HEK293 (cell line): ENCODE results near the gene ZIK1.

ENCODE experiments used
- CTCF ChIA-PET: fragments of 350-600 bp; formaldehyde crosslinking; extraction: SDS; loops from one replicate; lab custom pipeline; 2021; ENCODE audit warnings: antibody characterized with exemption; lab: Yijun Ruan, JAX
- POLR2A ChIA-PET: fragments of 300-600 bp; formaldehyde crosslinking; extraction: SDS; loops from one replicate; lab custom pipeline; 2020; ENCODE audit warnings: antibody characterized with exemption, inconsistent platforms; lab: Yijun Ruan, JAX
- H3K27ac ChIP-seq: fragments of 200-500 bp; sonication (Bioruptor generic); 2 replicates; pipeline ENCODE4 v1.5.1; 2014; ENCODE audit warnings: low read depth, low read length, control low read depth, inconsistent platforms; ENCODE audit errors: extremely low read depth
- H3K36me3 ChIP-seq, 2 experiments: fragments of 200-500 bp in 1 of 2; sonication (Bioruptor generic) in 1 of 2; 1 replicate in 1 of 2; 2 replicates in 1 of 2; pipeline ENCODE4 v1.5.1; 2014 to 2017; ENCODE audit warnings: inconsistent platforms in 2 of 2, low read length in 2 of 2; ENCODE audit not compliant: control insufficient read depth in 2 of 2, insufficient read depth in 1 of 2
- H3K4me1 ChIP-seq: fragments of 200-500 bp; sonication (Bioruptor generic); 2 replicates; pipeline ENCODE4 v1.5.1; 2014; ENCODE audit warnings: mild to moderate bottlenecking, low read length, inconsistent platforms; ENCODE audit not compliant: control insufficient read depth, insufficient read depth
- H3K4me3 ChIP-seq: 2 replicates; pipeline ENCODE4 v1.5.1; 2011; ENCODE audit warnings: low read depth, mild to moderate bottlenecking, control low read depth, low read length, moderate library complexity
- H3K9me3 ChIP-seq: fragments of 200-500 bp; sonication (Bioruptor generic); 2 replicates; pipeline ENCODE4 v1.5.1; 2014; ENCODE audit warnings: low read depth, low read length, inconsistent platforms; ENCODE audit not compliant: control insufficient read depth, insufficient read depth
- HOXA7 ChIP-seq: sonication (generic); formaldehyde crosslinking; IDR thresholded peaks from 2 replicates; pipeline ENCODE4 v1.8.1; 2022; ENCODE audit warnings: missing genetic modification reagents, borderline replicate concordance
- KLF10 ChIP-seq: fragments of 450-650 bp; IDR thresholded peaks from 2 replicates; pipeline ENCODE4 v1.5.1; 2018; ENCODE audit warnings: missing biosample characterization, mild to moderate bottlenecking, missing genetic modification characterization
- PBX3 ChIP-seq: sonication (generic); formaldehyde crosslinking; IDR thresholded peaks from 2 replicates; pipeline ENCODE4 v1.8.1; 2022; ENCODE audit warnings: mild to moderate bottlenecking, moderate library complexity, missing genetic modification reagents
- PRDM1 ChIP-seq: fragments of 450-650 bp; formaldehyde crosslinking; IDR thresholded peaks from 2 replicates; pipeline ENCODE4; 2016; ENCODE audit warnings: missing biosample characterization, missing genetic modification characterization
- SETDB1 ChIP-seq: IDR thresholded peaks from one replicate; pipeline ENCODE4 v1.6.1; 2017; ENCODE audit warnings: mild to moderate bottlenecking, low read length, moderate library complexity, mixed read lengths; ENCODE audit not compliant: insufficient read length
- ZNF132 ChIP-seq: fragments of 450-650 bp; formaldehyde crosslinking; IDR thresholded peaks from 2 replicates; pipeline ENCODE4 v1.5.1; 2017; ENCODE audit warnings: missing biosample characterization, missing genetic modification characterization, borderline replicate concordance
- ZNF19 ChIP-seq: fragments of 450-650 bp; formaldehyde crosslinking; IDR thresholded peaks from 2 replicates; pipeline ENCODE4; 2016; ENCODE audit warnings: missing biosample characterization, missing genetic modification characterization, low read depth
- ZNF239 ChIP-seq: fragments of 450-650 bp; formaldehyde crosslinking; IDR thresholded peaks from 2 replicates; pipeline ENCODE4 v1.5.1; 2016; ENCODE audit warnings: missing biosample characterization, missing genetic modification characterization
- ZNF274 ChIP-seq, 2 experiments: fragments of 200-500 bp in 1 of 2; fragments of 450-650 bp in 1 of 2; sonication (Bioruptor generic) in 1 of 2; formaldehyde crosslinking in 1 of 2; IDR thresholded peaks; 2 replicates each; pipeline versions ENCODE4 v1.5.1 to v1.6.1; 2014 to 2016; ENCODE audit warnings: borderline replicate concordance in 1 of 2, inconsistent platforms in 1 of 2, low read length in 1 of 2, missing biosample characterization in 1 of 2, missing genetic modification characterization in 1 of 2
- ZNF354C ChIP-seq: fragments of 450-650 bp; formaldehyde crosslinking; IDR thresholded peaks from 2 replicates; pipeline ENCODE4 v1.5.1; 2016; ENCODE audit warnings: missing biosample characterization, missing genetic modification characterization, low read depth, borderline replicate concordance
- ZNF513 ChIP-seq: fragments of 450-650 bp; IDR thresholded peaks from 2 replicates; pipeline ENCODE4 v1.5.1; 2018; ENCODE audit warnings: missing biosample characterization, missing genetic modification characterization
- ZNF529 ChIP-seq: fragments of 450-650 bp; formaldehyde crosslinking; IDR thresholded peaks from 2 replicates; pipeline ENCODE4 v1.5.1; 2017; ENCODE audit warnings: missing genetic modification characterization, missing biosample characterization; ENCODE audit not compliant: insufficient replicate concordance
- ZNF549 ChIP-seq: fragments of 450-650 bp; IDR thresholded peaks from 2 replicates; pipeline ENCODE4 v1.5.1; 2018; ENCODE audit warnings: missing biosample characterization, missing genetic modification characterization, mild to moderate bottlenecking, inconsistent platforms, moderate library complexity
- ZNF571 ChIP-seq: fragments of 450-650 bp; formaldehyde crosslinking; IDR thresholded peaks from 2 replicates; pipeline ENCODE4 v1.5.0; 2017; ENCODE audit warnings: missing biosample characterization, missing genetic modification characterization
- ZNF600 ChIP-seq: fragments of 450-650 bp; formaldehyde crosslinking; IDR thresholded peaks from 2 replicates; pipeline ENCODE4 v1.5.1; 2016; ENCODE audit warnings: missing biosample characterization, missing genetic modification characterization
- ZNF645 ChIP-seq: fragments of 450-650 bp; formaldehyde crosslinking; IDR thresholded peaks from 2 replicates; pipeline ENCODE4; 2016; ENCODE audit warnings: missing biosample characterization, missing genetic modification characterization

Gene ZIK1

GRCh38 chr19:57583521-57584416 is at the start of gene ZIK1 (continued):
- TF ChIP-seq ZNF600 (tag by site-specific recombination) = no peak

GRCh38 chr19:57537953-57538547 is 45.9 kb upstream of the ZIK1 start:
- no peak for TF ChIP-seq HOXA7 (CRISPR knock-in tag)
- no peak for TF ChIP-seq ZNF549 (tag by site-specific recombination)
- TF ChIP-seq ZNF239 (tag by site-specific recombination) = 0 out of 2 replicates have a peak, but pooled peaks have one; percentile 27
- TF ChIP-seq ZNF19 = no peak
- no peak for TF ChIP-seq PRDM1 (tag by site-specific recombination)
- TF ChIP-seq ZNF354C (tag by site-specific recombination) = no peak
- TF ChIP-seq ZNF645 (tag by site-specific recombination) = no peak
- no peak for TF ChIP-seq ZNF132 (tag by site-specific recombination)
- no peak for TF ChIP-seq ZNF529 (tag by site-specific recombination)
- no peak for TF ChIP-seq ZNF513
- no peak for TF ChIP-seq KLF10
- TF ChIP-seq SETDB1 = peak; percentile 96
- no peak for TF ChIP-seq ZNF274 (IDR thresholded peaks at IDR 0.05; ENCODE audit: low read length)
- TF ChIP-seq ZNF274 (tag by site-specific recombination; IDR thresholded peaks at IDR 0.05; ENCODE audit: borderline replicate concordance) = peak; percentile 79; the same call in 1 of the 2 replicates
- TF ChIP-seq PBX3 = no peak
- TF ChIP-seq, all 188 proteins: peak for 3
- ChIA-PET POLR2A (no interaction called here), CTCF (no interaction called here)
- H3K27ac ChIP-seq = no peak overlapping the region
- H3K36me3 ChIP-seq = peaks cover 48 to 96% of the 10 kb centered on the region in 2 experiments
- H3K4me3 ChIP-seq = no peak overlapping the region
- no peaks in the 10 kb centered on the region for H3K4me1 ChIP-seq
- peaks cover 21% of the 10 kb centered on the region for H3K9me3 ChIP-seq

- no peak overlapping the region for H3K27ac ChIP-seq
- TF ChIP-seq ZNF571 (no peak), ZNF274 (IDR thresholded peaks at IDR 0.05; ENCODE audit: low read length) (peak; percentile 59; the same call in 1 of the 2 replicates), ZNF274 (tag by site-specific recombination; IDR thresholded peaks at IDR 0.05; ENCODE audit: borderline replicate concordance) (peak; percentile 67; the same call in 1 of the 2 replicates)
- ChIA-PET POLR2A (no interaction called here), CTCF (no interaction called here)
- H3K9me3 ChIP-seq = peaks cover 32% of the 10 kb centered on the region
- H3K4me1 ChIP-seq = no peaks in the 10 kb centered on the region
- H3K36me3 ChIP-seq = peaks cover 93 to 98% of the 10 kb centered on the region in 2 experiments
- no peak overlapping the region for H3K4me3 ChIP-seq
Measured at GRCh38 chr19:57546513-57546912, 37.4 kb upstream of the ZIK1 start.
